Activated naive CD4-positive, alpha-beta T cell treated with anti-CD3 and anti-CD28 coated beads, Interleukin-2, amount 10 ng/mL, durations not matched to agents 7 days and 5 days (primary cell): ENCODE data around the gene TDRD10.
"Not testable (repeated sequence)": the region's sequence is repeated elsewhere in the genome, so short reads cannot be mapped to it uniquely, and the experiment has no call there.

Experiments used
- CTCF ChIA-PET: fragments of 350-600 bp; sonication (Branson Sonifier 250); formaldehyde crosslinking; loops from one replicate; lab custom pipeline; 2021; ENCODE audit warnings: antibody characterized with exemption; lab: Charles Lee
- DNase-seq: peaks from one replicate; pipeline ENCODE4 v3.0.0-alpha.2; 2020
- H3K27ac Mint-ChIP-seq: one replicate; pipeline ENCODE4 v1.8.0; 2021; ENCODE audit warnings: mild to moderate bottlenecking, moderate library complexity, mixed read lengths
- H3K27me3 Mint-ChIP-seq: one replicate; pipeline ENCODE4 v1.8.0; 2021; ENCODE audit warnings: mild to moderate bottlenecking, mixed read lengths
- H3K36me3 Mint-ChIP-seq: one replicate; pipeline ENCODE4 v1.8.0; 2021; ENCODE audit warnings: mixed read lengths
- H3K4me1 Mint-ChIP-seq: one replicate; pipeline ENCODE4 v1.8.0; 2021; ENCODE audit warnings: mixed read lengths
- H3K4me3 Mint-ChIP-seq: one replicate; pipeline ENCODE4 v1.8.0; 2021; ENCODE audit warnings: mild to moderate bottlenecking, moderate library complexity, mixed read lengths
- H3K9me3 Mint-ChIP-seq: one replicate; pipeline ENCODE4 v1.8.0; 2021; ENCODE audit warnings: mixed read lengths

The TDRD10 gene

GRCh38 chr1:154468535-154469250, 33.3 kb upstream of the TDRD10 start:
- peak; percentile 5 for DNase-seq
- Mint-ChIP-seq H3K27ac (no peak overlapping the region), H3K27me3 (peaks cover 24% of the 10 kb centered on the region), H3K9me3 (no peaks in the 10 kb centered on the region), H3K4me1 (peaks cover 40% of the 10 kb centered on the region), H3K36me3 (peaks cover 2% of the 10 kb centered on the region), H3K4me3 (no peak overlapping the region)
- CTCF ChIA-PET = interaction anchor here (1.5 to 1.9 kb wide), 3 partner anchors 11 to 65 kb away, joined by 5 to 9 read pairs (median 5); no protein-coding TSS in a partner anchor

GRCh38 chr1:154469844-154470560, 32.0 kb upstream of the TDRD10 start:
- CTCF ChIA-PET = no interaction called here

GRCh38 chr1:154471304-154471703, 30.7 kb upstream of the TDRD10 start:
- no peak overlapping the region for H3K4me3 Mint-ChIP-seq
- no peak overlapping the region for H3K27ac Mint-ChIP-seq
- H3K4me1 Mint-ChIP-seq = peaks cover 14% of the 10 kb centered on the region
- CTCF ChIA-PET = no interaction called here
- no peaks in the 10 kb centered on the region for H3K9me3 Mint-ChIP-seq
- H3K27me3 Mint-ChIP-seq = peaks cover 10% of the 10 kb centered on the region
- no peak for DNase-seq
- no peaks in the 10 kb centered on the region for H3K36me3 Mint-ChIP-seq

More at GRCh38 chr1:154469844-154470560, 32.0 kb upstream of the TDRD10 start:
- Mint-ChIP-seq H3K9me3 (no peaks in the 10 kb centered on the region), H3K27ac (no peak overlapping the region), H3K36me3 (no peaks in the 10 kb centered on the region), H3K4me1 (peaks cover 27% of the 10 kb centered on the region), H3K4me3 (no peak overlapping the region), H3K27me3 (peaks cover 21% of the 10 kb centered on the region)
- no peak for DNase-seq

- H3K27me3 Mint-ChIP-seq = peaks cover 5% of the 10 kb centered on the region
- peaks cover 15% of the 10 kb centered on the region for H3K4me1 Mint-ChIP-seq
- no peak overlapping the region for H3K4me3 Mint-ChIP-seq
- DNase-seq = no peak
- no peak overlapping the region for H3K27ac Mint-ChIP-seq
- CTCF ChIA-PET = interaction anchor here (1.0 to 1.1 kb wide), 2 partner anchors 71 kb away, joined by 3 read pairs; no protein-coding TSS in a partner anchor
- H3K9me3 Mint-ChIP-seq = no peaks in the 10 kb centered on the region
- H3K36me3 Mint-ChIP-seq = no peaks in the 10 kb centered on the region
Measured at GRCh38 chr1:154474802-154475201, 27.2 kb upstream of the TDRD10 start.

GRCh38 chr1:154476791-154477190, 25.2 kb upstream of the TDRD10 start:
- no peak overlapping the region for H3K27ac Mint-ChIP-seq
- DNase-seq = no peak
- no peaks in the 10 kb centered on the region for H3K9me3 Mint-ChIP-seq
- H3K36me3 Mint-ChIP-seq = no peaks in the 10 kb centered on the region
- peaks cover 2% of the 10 kb centered on the region for H3K27me3 Mint-ChIP-seq
- H3K4me1 Mint-ChIP-seq = peaks cover 17% of the 10 kb centered on the region
- no peak overlapping the region for H3K4me3 Mint-ChIP-seq
- CTCF ChIA-PET = interaction anchor here (0.6 to 1.1 kb wide), 2 partner anchors 58 to 91 kb away, joined by 3 read pairs; no protein-coding TSS in a partner anchor

GRCh38 chr1:154478013-154478412, 24.0 kb upstream of the TDRD10 start:
- CTCF ChIA-PET = interaction anchor here (0.7 to 2.4 kb wide), 3 partner anchors 71 to 154 kb away, joined by 3 to 13 read pairs (median 5); no protein-coding TSS in a partner anchor
- H3K4me3 Mint-ChIP-seq = no peak overlapping the region

GRCh38 chr1:154478639-154479038, 23.4 kb upstream of the TDRD10 start:
- H3K9me3 Mint-ChIP-seq = no peaks in the 10 kb centered on the region
- DNase-seq = peak; percentile 43
- H3K36me3 Mint-ChIP-seq = no peaks in the 10 kb centered on the region
- H3K4me3 Mint-ChIP-seq = no peak overlapping the region
- no peak overlapping the region for H3K27ac Mint-ChIP-seq
- CTCF ChIA-PET = interaction anchor here (0.7 to 5.5 kb wide), 19 partner anchors 11 to 539 kb away, joined by 3 to 128 read pairs (median 7); no protein-coding TSS in a partner anchor
- peaks cover 17% of the 10 kb centered on the region for H3K4me1 Mint-ChIP-seq
- H3K27me3 Mint-ChIP-seq = peaks cover 12% of the 10 kb centered on the region

More at GRCh38 chr1:154478013-154478412, 24.0 kb upstream of the TDRD10 start:
- no peak for DNase-seq
- peaks cover 6% of the 10 kb centered on the region for H3K27me3 Mint-ChIP-seq
- H3K36me3 Mint-ChIP-seq = no peaks in the 10 kb centered on the region
- H3K9me3 Mint-ChIP-seq = no peaks in the 10 kb centered on the region
- peaks cover 17% of the 10 kb centered on the region for H3K4me1 Mint-ChIP-seq
- H3K27ac Mint-ChIP-seq = no peak overlapping the region

GRCh38 chr1:154479764-154480421, 22.1 kb upstream of the TDRD10 start:
- Mint-ChIP-seq H3K4me1 (peaks cover 17% of the 10 kb centered on the region), H3K27ac (no peak overlapping the region), H3K36me3 (no peaks in the 10 kb centered on the region), H3K9me3 (no peaks in the 10 kb centered on the region), H3K4me3 (no peak overlapping the region), H3K27me3 (peaks cover 23% of the 10 kb centered on the region)
- CTCF ChIA-PET = interaction anchor here (0.6 to 5.5 kb wide), 31 partner anchors 9 to 605 kb away, joined by 3 to 128 read pairs (median 6); no protein-coding TSS in a partner anchor
- peak; percentile 66 for DNase-seq

- Mint-ChIP-seq H3K27ac (no peak overlapping the region), H3K9me3 (no peaks in the 10 kb centered on the region), H3K27me3 (peaks cover 32% of the 10 kb centered on the region), H3K4me1 (peaks cover 17% of the 10 kb centered on the region), H3K36me3 (no peaks in the 10 kb centered on the region), H3K4me3 (no peak overlapping the region)
- CTCF ChIA-PET = interaction anchor here (0.7 to 5.5 kb wide), 21 partner anchors 8 to 562 kb away, joined by 3 to 128 read pairs (median 4); partner anchors contain the start of gene PMVK
- DNase-seq = no peak
Measured at GRCh38 chr1:154481053-154481452, 21.0 kb upstream of the TDRD10 start.

- H3K27me3 Mint-ChIP-seq = peaks cover 43% of the 10 kb centered on the region
- no peaks in the 10 kb centered on the region for H3K36me3 Mint-ChIP-seq
- no peaks in the 10 kb centered on the region for H3K9me3 Mint-ChIP-seq
- peaks cover 4% of the 10 kb centered on the region for H3K4me1 Mint-ChIP-seq
- no peak overlapping the region for H3K27ac Mint-ChIP-seq
- no peak for DNase-seq
- CTCF ChIA-PET = interaction anchor here (1.1 to 5.5 kb wide), 3 partner anchors 63 to 81 kb away, joined by 3 to 128 read pairs (median 6); no protein-coding TSS in a partner anchor
- no peak overlapping the region for H3K4me3 Mint-ChIP-seq
Measured at GRCh38 chr1:154483941-154484803, 17.8 kb upstream of the TDRD10 start.

GRCh38 chr1:154485106-154485505, 16.9 kb upstream of the TDRD10 start:
- no peak for DNase-seq
- CTCF ChIA-PET = interaction anchor here (1.1 to 1.2 kb wide), 3 partner anchors 62 to 82 kb away, joined by 3 to 6 read pairs (median 3); no protein-coding TSS in a partner anchor
- H3K4me3 Mint-ChIP-seq = no peak overlapping the region
- H3K9me3 Mint-ChIP-seq = no peaks in the 10 kb centered on the region
- peaks cover 44% of the 10 kb centered on the region for H3K27me3 Mint-ChIP-seq
- H3K27ac Mint-ChIP-seq = no peak overlapping the region
- H3K4me1 Mint-ChIP-seq = no peaks in the 10 kb centered on the region
- H3K36me3 Mint-ChIP-seq = no peaks in the 10 kb centered on the region

- Mint-ChIP-seq H3K9me3 (no peaks in the 10 kb centered on the region), H3K27me3 (peaks cover 49% of the 10 kb centered on the region), H3K36me3 (no peaks in the 10 kb centered on the region), H3K4me1 (no peaks in the 10 kb centered on the region), H3K27ac (no peak overlapping the region), H3K4me3 (no peak overlapping the region)
- CTCF ChIA-PET = interaction anchor here (1.2 kb wide), 1 partner anchor 61 kb away, joined by 3 read pairs; no protein-coding TSS in a partner anchor
- DNase-seq = no peak
Measured at GRCh38 chr1:154485910-154486496, 16.0 kb upstream of the TDRD10 start.

- H3K4me3 Mint-ChIP-seq, CTCF ChIA-PET, H3K9me3 Mint-ChIP-seq, H3K27ac Mint-ChIP-seq, DNase-seq, H3K4me1 Mint-ChIP-seq, H3K36me3 Mint-ChIP-seq: not testable (repeated sequence)
- peaks cover 55% of the 10 kb centered on the region for H3K27me3 Mint-ChIP-seq
Measured at GRCh38 chr1:154486756-154487155, 15.3 kb upstream of the TDRD10 start.
